NCI-H446 (cell line): ENCODE measurements around the gene CR1.
"Not testable (repeated sequence)": the region's sequence is repeated elsewhere in the genome, so short reads cannot be mapped to it uniquely, and the experiment has no call there.

ENCODE experiments used
- DNase-seq, 2 experiments: peaks; one replicate each; lab custom pipeline; 2025; lab: John Stamatoyannopoulos, UW

Gene CR1

GRCh38 chr1:207503950-207504349 is 8.0 kb downstream of the CR1 start:
- no peak for DNase-seq

DNA sequence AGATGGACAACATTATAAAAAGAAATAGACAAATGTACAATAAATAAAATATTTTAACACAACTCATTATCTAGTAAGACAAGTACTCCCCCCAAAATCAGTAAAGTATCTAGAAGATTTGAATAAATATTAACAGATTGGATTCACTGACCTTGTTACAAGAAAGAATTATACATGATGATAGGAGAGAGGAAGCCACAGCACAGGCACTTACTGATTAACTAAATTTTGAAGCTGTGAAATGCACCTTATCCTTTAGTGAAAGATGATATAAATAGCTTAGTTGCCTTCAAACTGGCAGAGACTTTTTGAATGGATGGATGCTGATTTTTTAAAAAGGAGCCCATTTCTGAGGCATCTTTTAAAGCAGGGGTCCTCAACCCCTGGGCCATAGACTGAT is 8.5 kb downstream of the CR1 start:
- no peak for DNase-seq

DNA sequence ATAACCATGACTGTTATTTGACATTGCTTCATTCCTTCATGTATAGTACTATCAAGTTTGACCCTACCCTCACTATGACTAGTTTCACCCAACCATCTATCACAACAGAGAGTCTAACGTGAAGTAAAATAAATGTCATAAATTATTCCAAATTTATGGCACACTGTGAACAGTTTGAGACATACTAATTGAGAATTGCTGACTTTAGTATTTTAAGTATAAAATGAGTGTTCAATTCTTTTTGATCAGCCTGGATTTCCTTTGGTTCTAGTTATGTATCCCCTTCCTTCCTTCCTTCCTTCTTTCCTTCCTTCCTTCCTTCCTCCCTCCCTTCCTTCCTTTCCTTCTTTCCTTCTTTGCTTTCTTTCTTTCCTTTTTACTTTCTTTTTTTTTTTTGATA is 14.5 kb downstream of the CR1 start:
- DNase-seq: no peak

GRCh38 chr1:207514890-207515289 is 18.9 kb downstream of the CR1 start:
- DNase-seq: no peak

- no peak for DNase-seq
Observed at GRCh38 chr1:207516729-207517128, 20.8 kb downstream of the CR1 start.

DNA sequence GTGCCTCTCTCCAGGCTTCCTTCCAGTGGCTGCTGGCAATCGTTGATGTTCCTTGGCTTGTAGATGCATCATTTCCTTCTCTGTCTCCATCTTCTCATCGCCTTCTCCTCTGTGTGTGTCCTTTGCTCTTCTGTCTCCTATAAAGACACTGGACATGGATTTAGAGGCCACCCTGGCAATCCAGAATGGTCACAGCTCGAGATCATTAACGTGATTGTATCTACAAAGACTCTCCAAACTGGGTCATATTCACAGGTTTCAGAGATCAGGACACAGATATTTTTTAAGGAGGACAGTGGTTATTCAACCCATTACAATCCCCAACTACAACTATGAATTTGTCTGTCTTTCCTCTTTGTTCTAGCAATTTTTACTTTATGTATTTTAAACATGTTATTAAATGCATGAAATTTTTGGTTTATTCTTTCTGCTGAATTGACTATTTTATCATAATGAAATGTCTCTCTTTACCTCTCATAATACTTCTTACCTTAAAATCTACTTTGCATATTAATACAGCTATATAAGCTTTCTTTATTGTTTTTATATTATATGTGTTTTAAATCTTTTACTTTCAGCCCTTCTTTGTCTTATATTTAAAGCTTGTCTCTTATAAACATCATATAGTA is 22.8 kb downstream of the CR1 start:
- DNase-seq: no peak

DNA sequence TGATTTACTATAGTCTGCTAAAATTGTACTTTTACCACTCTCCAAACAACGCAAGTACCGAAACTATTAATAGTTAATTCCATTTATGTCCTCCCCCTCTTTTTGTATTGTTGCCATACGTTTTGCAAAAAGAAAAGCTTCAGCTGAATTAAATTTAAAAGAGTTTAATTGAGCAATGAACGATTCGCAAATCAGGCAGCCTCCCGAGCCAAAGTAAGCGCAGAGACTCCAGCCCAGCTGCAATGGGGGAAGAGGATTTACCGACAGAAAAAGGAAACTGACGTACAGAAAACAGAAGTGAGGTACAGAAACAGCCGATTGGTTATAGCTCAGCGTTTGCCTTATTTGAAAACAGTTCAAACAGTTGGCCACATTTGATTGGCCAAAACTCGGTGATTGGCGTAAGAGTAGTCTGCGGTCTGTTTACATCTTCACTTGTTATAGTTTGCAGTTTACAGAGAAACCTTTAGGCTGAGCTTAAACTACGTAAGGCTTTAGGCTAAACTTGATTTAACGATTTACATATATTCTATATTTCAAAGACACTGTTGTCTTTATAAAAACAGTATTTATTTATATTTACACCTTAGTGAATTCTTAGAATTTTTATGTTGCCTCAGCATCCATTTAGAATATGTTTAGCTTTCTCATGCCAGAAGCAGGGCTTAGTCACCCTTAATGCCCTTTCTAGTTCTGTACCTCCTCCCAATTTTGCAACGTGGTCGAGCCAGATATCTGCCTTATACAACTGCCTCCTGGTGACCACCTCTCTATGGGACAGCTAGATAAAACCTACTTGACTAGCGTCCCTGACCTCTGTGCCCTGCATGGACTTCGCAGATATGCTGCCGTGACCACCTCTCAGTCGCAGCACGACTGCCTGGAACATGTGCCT is 23.8 kb downstream of the CR1 start:
- no peak for DNase-seq

DNA sequence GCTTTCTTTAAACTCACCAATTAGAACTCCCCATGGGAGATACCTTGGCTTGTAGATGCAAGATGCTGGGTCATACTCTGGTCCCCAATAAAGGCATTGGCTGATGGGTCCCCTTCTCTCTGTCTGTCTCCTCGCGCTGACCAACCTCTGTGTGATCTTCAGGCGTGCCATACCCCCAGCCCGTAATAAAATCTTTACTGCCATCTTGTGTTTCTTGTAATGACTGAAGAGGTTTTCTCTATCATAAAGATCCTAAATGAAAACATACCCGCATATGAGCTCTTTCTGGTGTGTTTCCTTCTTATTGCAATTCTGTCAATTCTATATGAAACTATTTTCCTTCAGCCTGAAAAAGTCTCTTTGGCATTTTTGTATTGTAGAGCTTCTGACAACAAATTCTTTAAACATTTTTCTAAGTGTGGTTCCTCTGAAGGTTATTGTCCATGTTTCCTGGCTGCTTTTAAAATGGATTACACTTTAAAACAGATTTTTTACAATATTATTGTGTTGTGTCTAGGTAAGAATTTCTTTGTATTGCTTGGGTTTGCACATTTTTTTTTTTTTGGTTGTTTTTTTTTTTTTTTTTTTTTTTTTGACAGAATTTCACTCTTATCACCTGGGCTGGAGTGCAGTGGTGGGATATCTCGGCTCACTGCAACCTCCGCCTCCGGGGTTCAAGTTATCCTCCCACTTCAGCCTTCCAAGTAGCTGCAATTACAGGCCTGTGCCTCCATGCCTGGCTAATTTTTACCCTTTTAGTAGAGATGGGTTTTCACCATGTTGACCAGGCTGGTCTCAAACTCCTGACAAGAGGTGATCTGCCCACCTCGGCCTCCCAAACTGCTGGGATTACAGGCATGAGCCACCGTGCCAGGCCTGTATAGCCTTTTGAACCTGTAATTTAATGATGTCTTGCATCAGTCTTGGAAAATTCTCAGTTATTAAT is 24.7 kb downstream of the CR1 start:
- DNase-seq: not testable (repeated sequence)

- DNase-seq: not testable (repeated sequence)
Observed at GRCh38 chr1:207525239-207525638, 29.3 kb downstream of the CR1 start.

- DNase-seq: not testable (repeated sequence)
Observed at GRCh38 chr1:207528401-207528800, 32.4 kb downstream of the CR1 start.

GRCh38 chr1:207536263-207536662 is 40.3 kb downstream of the CR1 start:
- not testable (repeated sequence) for DNase-seq

DNA sequence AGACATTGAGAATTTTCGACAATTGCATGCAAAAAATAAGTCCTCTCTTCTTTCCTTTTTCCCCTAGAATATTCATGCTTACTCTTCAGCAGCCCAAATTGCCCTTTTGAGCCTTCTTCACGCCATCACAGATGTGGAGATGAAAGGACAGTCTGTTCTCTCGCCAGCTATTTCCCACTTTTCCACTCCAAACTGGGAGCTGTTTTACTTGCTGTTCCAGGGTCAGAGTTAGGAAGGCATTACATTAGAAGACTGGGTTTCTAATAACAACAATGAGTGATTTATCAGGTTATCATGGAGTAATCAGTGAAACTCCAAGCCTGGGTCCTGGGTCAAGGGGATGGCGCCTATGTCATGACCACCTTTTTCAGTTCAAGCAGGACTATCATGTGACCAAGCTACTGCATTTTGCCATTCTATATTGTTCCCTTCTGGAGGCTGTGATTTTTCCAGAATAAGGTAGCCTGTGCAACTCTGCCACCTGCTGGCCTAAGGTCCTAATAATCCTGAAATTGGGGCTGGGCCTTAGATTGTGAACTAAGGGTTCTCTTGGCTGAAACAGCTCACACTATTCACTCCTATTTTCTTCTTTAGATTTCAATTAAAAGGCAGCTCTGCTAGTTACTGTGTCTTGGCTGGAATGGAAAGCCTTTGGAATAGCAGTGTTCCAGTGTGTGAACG is 50.9 kb downstream of the CR1 start:
- not testable (repeated sequence) for DNase-seq

GRCh38 chr1:207554823-207555222 is 58.9 kb downstream of the CR1 start:
- not testable (repeated sequence) for DNase-seq

GRCh38 chr1:207565546-207566468 is 69.8 kb downstream of the CR1 start:
- peak in 1 of 2 experiments; percentile 33 for DNase-seq

DNA sequence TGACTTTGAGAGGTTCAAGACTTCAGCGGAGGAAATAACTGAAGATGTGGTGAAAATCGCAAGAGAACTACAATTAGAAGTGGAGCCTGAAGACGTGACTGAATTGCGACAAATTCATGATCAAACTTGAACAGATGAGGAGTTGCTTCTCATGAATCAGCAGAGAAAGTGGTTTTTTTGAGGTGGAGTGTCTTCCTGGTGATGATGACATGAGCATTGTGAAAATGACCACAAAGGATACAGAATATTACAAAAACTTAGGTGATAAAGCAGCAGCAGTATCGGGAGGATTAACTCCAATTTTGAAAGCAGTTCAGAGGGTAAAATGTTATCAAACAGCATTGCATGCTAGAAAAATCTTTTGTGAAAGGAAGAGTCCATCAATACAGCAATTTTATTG is 76.0 kb downstream of the CR1 start:
- DNase-seq: not testable (repeated sequence)

- DNase-seq: not testable (repeated sequence)
Observed at GRCh38 chr1:207573074-207573473, 77.1 kb downstream of the CR1 start.

- DNase-seq: not testable (repeated sequence)
Observed at GRCh38 chr1:207575381-207575780, 79.4 kb downstream of the CR1 start.

DNA sequence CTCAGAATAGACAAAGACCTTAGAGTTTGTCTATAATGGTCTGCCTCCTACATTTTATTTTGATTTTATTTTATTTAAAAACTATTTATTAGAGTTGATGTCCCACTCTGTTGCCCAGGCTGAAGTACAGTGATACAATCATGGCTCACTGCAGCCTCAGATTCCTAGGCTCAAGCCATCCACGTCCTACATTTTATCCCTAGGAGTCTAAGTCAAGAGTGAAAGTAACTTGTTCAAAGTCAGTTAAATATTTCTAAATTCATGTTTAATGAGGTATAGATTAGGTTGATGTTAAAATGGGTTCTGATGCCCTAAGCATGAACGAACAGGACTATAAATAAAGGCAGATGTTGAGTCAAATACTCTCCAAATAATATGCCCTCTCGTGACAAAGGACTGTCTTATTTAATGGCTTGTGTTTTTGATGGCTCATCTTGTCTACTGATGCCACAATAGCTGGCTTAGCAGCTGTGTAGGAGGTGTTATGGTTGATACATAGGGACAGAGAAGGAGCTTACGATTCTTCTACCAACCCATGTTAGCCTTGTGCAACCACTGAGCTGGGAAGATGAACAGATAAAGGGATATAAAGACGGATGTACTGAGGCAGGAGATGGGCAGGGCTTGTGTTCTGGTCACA is 83.0 kb downstream of the CR1 start:
- no peak for DNase-seq

GRCh38 chr1:207579436-207579799 is 83.5 kb downstream of the CR1 start:
- DNase-seq: peak in 1 of 2 experiments; percentile 27
